Adipocyte (in vitro differentiated cells): ENCODE measurements around the gene WDR19.

Source experiments
- DNase-seq: peaks from one replicate; pipeline ENCODE4 v3.0.0-alpha.2; 2015; ENCODE audit warnings: low read depth
- H3K27me3 ChIP-seq: replicated peaks from 2 replicates; pipeline ENCODE4 v1.7.0; 2013; ENCODE audit warnings: mild to moderate bottlenecking, low read length, moderate library complexity; ENCODE audit not compliant: control insufficient read depth, insufficient read depth
- H3K36me3 ChIP-seq: 2 replicates; pipeline ENCODE4 v1.7.0; 2013; ENCODE audit warnings: low read length, mild to moderate bottlenecking, moderate library complexity; ENCODE audit not compliant: control insufficient read depth, insufficient read depth, severe bottlenecking
- H3K4me1 ChIP-seq: 2 replicates; pipeline ENCODE4 v1.7.0; 2013; ENCODE audit warnings: mild to moderate bottlenecking, low read length, moderate library complexity; ENCODE audit not compliant: control insufficient read depth, insufficient read depth
- H3K4me3 ChIP-seq: 2 replicates; pipeline ENCODE4 v1.7.0; 2013; ENCODE audit warnings: mild to moderate bottlenecking, low read length, moderate library complexity
- H3K9ac ChIP-seq: 2 replicates; pipeline ENCODE4 v1.7.0; 2013; ENCODE audit warnings: mild to moderate bottlenecking, low read length, moderate library complexity
- H3K9me3 ChIP-seq: 2 replicates; pipeline ENCODE4 v1.7.0; 2013; ENCODE audit warnings: mild to moderate bottlenecking, low read length, moderate library complexity; ENCODE audit not compliant: control insufficient read depth

WDR19 gene

GRCh38 chr4:39303871-39304270 lies 121.5 kb downstream of the WDR19 start:
- H3K4me3 ChIP-seq: no peak overlapping the region
- no peak for DNase-seq
- no peaks in the 10 kb centered on the region for H3K27me3 ChIP-seq
- peaks cover 16% of the 10 kb centered on the region for H3K4me1 ChIP-seq
- H3K36me3 ChIP-seq: peaks cover 58% of the 10 kb centered on the region
- H3K9me3 ChIP-seq: no peaks in the 10 kb centered on the region
- H3K9ac ChIP-seq: no peak overlapping the region

- H3K9ac ChIP-seq: no peak overlapping the region
- no peaks in the 10 kb centered on the region for H3K27me3 ChIP-seq
- no peak for DNase-seq
- peaks cover 56% of the 10 kb centered on the region for H3K36me3 ChIP-seq
- no peaks in the 10 kb centered on the region for H3K9me3 ChIP-seq
- H3K4me1 ChIP-seq: peaks cover 16% of the 10 kb centered on the region
- no peak overlapping the region for H3K4me3 ChIP-seq
Measured at GRCh38 chr4:39304651-39305050, 122.3 kb downstream of the WDR19 start.

GRCh38 chr4:39305912-39306677 lies 123.8 kb downstream of the WDR19 start:
- H3K9me3 ChIP-seq: no peaks in the 10 kb centered on the region
- DNase-seq: no peak
- peaks cover 58% of the 10 kb centered on the region for H3K36me3 ChIP-seq
- no peak overlapping the region for H3K9ac ChIP-seq
- no peaks in the 10 kb centered on the region for H3K27me3 ChIP-seq
- peaks cover 16% of the 10 kb centered on the region for H3K4me1 ChIP-seq
- no peak overlapping the region for H3K4me3 ChIP-seq

- Histone ChIP-seq H3K9ac (no peak overlapping the region), H3K36me3 (peaks cover 57% of the 10 kb centered on the region), H3K9me3 (no peaks in the 10 kb centered on the region), H3K4me3 (no peak overlapping the region), H3K4me1 (peaks cover 27% of the 10 kb centered on the region), H3K27me3 (no peaks in the 10 kb centered on the region)
- DNase-seq: no peak
Measured at GRCh38 chr4:39308611-39309010, 126.3 kb downstream of the WDR19 start.

- H3K9ac ChIP-seq: no peak overlapping the region
- H3K9me3 ChIP-seq: no peaks in the 10 kb centered on the region
- H3K27me3 ChIP-seq: no peaks in the 10 kb centered on the region
- no peak for DNase-seq
- H3K4me3 ChIP-seq: no peak overlapping the region
- peaks cover 11% of the 10 kb centered on the region for H3K4me1 ChIP-seq
- peaks cover 67% of the 10 kb centered on the region for H3K36me3 ChIP-seq
Measured at GRCh38 chr4:39312816-39313215, 130.5 kb downstream of the WDR19 start.

- Histone ChIP-seq H3K27me3 (no peaks in the 10 kb centered on the region), H3K9me3 (no peaks in the 10 kb centered on the region), H3K4me1 (peaks cover 11% of the 10 kb centered on the region), H3K36me3 (peaks cover 22% of the 10 kb centered on the region), H3K9ac (no peak overlapping the region), H3K4me3 (no peak overlapping the region)
- DNase-seq: peak; percentile 64
Measured at GRCh38 chr4:39319676-39320075, 137.3 kb downstream of the WDR19 start.

GRCh38 chr4:39320381-39321115 lies 138.2 kb downstream of the WDR19 start:
- Histone ChIP-seq H3K9ac (no peak overlapping the region), H3K36me3 (peaks cover 14% of the 10 kb centered on the region), H3K4me1 (peaks cover 11% of the 10 kb centered on the region), H3K9me3 (no peaks in the 10 kb centered on the region), H3K27me3 (no peaks in the 10 kb centered on the region), H3K4me3 (no peak overlapping the region)
- DNase-seq: peak; percentile 55

- H3K4me3 ChIP-seq: no peak overlapping the region
- H3K9me3 ChIP-seq: no peaks in the 10 kb centered on the region
- peak; percentile 48 for DNase-seq
- peaks cover 12% of the 10 kb centered on the region for H3K36me3 ChIP-seq
- H3K4me1 ChIP-seq: peaks cover 11% of the 10 kb centered on the region
- no peak overlapping the region for H3K9ac ChIP-seq
- no peaks in the 10 kb centered on the region for H3K27me3 ChIP-seq
Measured at GRCh38 chr4:39323821-39324220, 141.5 kb downstream of the WDR19 start.

- no peak overlapping the region for H3K4me3 ChIP-seq
- peaks cover 12% of the 10 kb centered on the region for H3K36me3 ChIP-seq
Measured at GRCh38 chr4:39324446-39324845, 142.1 kb downstream of the WDR19 start.

GRCh38 chr4:39324897-39325613 lies 142.7 kb downstream of the WDR19 start:
- Histone ChIP-seq H3K4me1 (peaks cover 11% of the 10 kb centered on the region), H3K4me3 (no peak overlapping the region), H3K9ac (no peak overlapping the region), H3K27me3 (no peaks in the 10 kb centered on the region), H3K36me3 (peaks cover 9% of the 10 kb centered on the region), H3K9me3 (no peaks in the 10 kb centered on the region)
- DNase-seq: no peak

More at GRCh38 chr4:39324446-39324845, 142.1 kb downstream of the WDR19 start:
- no peak for DNase-seq
- no peaks in the 10 kb centered on the region for H3K9me3 ChIP-seq
- peaks cover 11% of the 10 kb centered on the region for H3K4me1 ChIP-seq
- no peak overlapping the region for H3K9ac ChIP-seq
- no peaks in the 10 kb centered on the region for H3K27me3 ChIP-seq

- DNase-seq: no peak
- Histone ChIP-seq H3K9ac (no peak overlapping the region), H3K27me3 (no peaks in the 10 kb centered on the region), H3K9me3 (no peaks in the 10 kb centered on the region), H3K4me1 (peaks cover 11% of the 10 kb centered on the region), H3K36me3 (peaks cover 9% of the 10 kb centered on the region), H3K4me3 (no peak overlapping the region)
Measured at GRCh38 chr4:39326468-39326977, 144.2 kb downstream of the WDR19 start.
